GM12865 (cell line): ENCODE measurements around the gene YIPF5.

Experiments
- DNase-seq: peaks from one replicate; pipeline ENCODE4 v3.0.0; 2010; ENCODE audit warnings: low read depth
- H3K4me3 ChIP-seq: 2 replicates; pipeline ENCODE4 v1.5.1; 2011; ENCODE audit warnings: mild to moderate bottlenecking, low read depth, low read length, control low read depth
- TF ChIP-seq, protein P1 (sequence below): IDR thresholded peaks from 2 replicates; pipeline ENCODE4 v1.5.1; 2011; ENCODE audit warnings: low read length, control low read depth, low read depth, inconsistent platforms; ENCODE audit not compliant: insufficient read depth; ENCODE audit errors: missing control alignments

The YIPF5 gene

DNA sequence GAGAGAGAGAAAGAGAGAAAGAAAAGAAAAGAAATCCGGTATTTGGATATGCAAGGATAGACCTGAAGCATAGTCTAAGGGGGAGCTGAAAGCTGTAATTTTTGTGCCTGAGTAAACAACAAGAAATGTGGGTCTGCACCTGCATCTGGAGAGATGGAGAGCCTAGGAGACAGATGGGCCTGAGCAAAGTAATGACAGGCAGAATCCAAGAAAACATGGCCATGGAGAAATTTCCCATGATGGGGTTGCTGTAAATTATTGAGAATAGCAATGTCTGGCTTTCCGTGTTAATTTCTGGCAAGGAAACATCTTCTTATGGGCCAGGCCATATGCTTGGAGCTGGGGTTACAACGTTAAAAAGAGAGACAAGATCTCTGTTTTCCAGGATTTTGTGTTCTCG lies 40.2 kb downstream of the YIPF5 start:
- TF ChIP-seq, protein P1, sequence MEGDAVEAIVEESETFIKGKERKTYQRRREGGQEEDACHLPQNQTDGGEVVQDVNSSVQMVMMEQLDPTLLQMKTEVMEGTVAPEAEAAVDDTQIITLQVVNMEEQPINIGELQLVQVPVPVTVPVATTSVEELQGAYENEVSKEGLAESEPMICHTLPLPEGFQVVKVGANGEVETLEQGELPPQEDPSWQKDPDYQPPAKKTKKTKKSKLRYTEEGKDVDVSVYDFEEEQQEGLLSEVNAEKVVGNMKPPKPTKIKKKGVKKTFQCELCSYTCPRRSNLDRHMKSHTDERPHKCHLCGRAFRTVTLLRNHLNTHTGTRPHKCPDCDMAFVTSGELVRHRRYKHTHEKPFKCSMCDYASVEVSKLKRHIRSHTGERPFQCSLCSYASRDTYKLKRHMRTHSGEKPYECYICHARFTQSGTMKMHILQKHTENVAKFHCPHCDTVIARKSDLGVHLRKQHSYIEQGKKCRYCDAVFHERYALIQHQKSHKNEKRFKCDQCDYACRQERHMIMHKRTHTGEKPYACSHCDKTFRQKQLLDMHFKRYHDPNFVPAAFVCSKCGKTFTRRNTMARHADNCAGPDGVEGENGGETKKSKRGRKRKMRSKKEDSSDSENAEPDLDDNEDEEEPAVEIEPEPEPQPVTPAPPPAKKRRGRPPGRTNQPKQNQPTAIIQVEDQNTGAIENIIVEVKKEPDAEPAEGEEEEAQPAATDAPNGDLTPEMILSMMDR = no peak
- no peak for DNase-seq

DNA sequence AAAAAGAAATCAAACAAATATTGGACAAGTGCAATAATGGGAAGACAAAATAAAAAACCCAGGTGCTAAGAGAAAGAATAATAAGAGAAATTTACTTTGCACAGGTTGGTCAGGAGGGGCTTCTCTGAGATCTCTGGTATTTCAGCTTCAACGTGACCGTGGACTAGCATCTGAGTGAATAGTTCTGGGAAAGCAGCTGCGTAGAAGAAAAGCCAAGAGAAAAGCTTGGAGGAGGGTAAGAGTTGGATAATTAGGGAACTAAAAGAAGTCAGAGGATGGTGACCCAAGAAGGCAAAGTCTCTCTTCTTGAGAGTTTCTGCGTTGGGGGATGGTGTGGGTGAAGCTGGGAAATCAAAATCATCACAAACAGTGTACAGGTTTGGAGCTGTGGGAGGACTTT lies 41.6 kb downstream of the YIPF5 start:
- no peak for DNase-seq
- TF ChIP-seq, protein P1 = no peak
- H3K4me3 ChIP-seq = no peak overlapping the region

More for the DNA sequence above, 40.2 kb downstream of the YIPF5 start:
- no peak overlapping the region for H3K4me3 ChIP-seq

DNA sequence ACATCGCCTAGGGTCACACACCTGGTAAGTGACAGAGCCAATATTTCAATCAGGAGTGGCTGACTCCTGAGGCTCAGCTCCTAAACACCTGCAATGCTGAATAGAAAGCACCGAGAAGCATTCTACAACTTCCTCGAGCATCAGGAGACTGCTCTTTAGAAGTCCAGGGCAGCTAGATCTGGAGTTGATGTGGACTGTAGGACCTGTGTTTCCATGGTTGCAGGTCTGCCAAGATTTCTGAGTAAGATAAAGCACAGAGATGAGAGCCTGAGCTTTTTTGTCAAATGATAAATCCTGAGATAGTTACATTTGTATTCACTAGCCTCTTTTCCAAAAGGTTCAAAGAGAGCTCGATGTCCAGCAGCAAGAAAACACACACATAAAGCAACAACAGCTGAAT lies 43.8 kb downstream of the YIPF5 start:
- DNase-seq = no peak
- H3K4me3 ChIP-seq = no peak overlapping the region
- TF ChIP-seq, protein P1 = no peak

DNA sequence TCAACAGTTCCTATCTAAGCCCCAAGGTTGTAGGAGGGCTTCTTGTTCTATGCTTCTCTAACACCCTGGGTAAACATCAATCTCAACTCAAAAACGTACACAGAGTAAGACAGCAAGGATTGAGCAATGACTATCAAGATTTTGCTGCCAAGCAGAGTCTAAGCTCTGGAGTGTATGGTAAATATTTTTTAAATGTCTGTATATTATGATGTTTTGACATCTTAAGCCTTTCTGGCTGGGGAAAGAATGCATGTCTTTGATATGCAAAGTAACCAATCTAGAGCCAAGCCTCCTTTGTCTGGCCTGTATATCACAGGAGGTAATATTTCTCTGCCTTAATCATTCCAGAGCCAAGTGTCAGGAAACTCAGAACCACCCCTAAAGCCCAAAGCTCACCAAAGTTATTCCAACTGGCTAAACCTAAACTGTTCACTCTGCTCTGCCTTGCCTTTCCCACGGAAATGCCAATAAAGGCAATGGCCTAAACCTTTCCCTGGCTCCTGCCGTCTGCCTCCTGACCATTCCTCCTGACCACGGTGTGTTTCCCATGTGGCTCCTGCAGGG lies 45.2 kb downstream of the YIPF5 start:
- DNase-seq = no peak
- TF ChIP-seq, protein P1 = no peak
- no peak overlapping the region for H3K4me3 ChIP-seq

DNA sequence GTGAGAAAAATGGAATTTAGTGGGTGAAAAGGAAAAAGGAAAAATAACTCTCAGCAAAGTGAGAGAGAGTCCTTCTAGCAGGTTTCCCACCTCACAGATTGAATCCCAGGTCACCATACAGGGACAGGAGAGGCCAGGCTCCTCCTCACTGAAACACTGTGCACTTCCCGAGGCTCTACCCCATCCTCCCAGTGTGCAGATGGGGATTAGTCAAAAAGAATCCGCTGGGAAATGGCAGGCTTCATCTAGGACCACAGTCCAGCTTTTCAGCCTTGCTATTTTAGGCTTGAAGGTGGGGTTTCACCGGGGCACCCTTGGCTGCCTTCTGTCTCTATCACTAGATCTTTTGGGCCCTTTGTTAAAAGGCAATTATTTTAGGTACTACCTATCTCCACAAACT lies 47.8 kb downstream of the YIPF5 start:
- DNase-seq = no peak
- TF ChIP-seq, protein P1 = no peak
- no peak overlapping the region for H3K4me3 ChIP-seq

DNA sequence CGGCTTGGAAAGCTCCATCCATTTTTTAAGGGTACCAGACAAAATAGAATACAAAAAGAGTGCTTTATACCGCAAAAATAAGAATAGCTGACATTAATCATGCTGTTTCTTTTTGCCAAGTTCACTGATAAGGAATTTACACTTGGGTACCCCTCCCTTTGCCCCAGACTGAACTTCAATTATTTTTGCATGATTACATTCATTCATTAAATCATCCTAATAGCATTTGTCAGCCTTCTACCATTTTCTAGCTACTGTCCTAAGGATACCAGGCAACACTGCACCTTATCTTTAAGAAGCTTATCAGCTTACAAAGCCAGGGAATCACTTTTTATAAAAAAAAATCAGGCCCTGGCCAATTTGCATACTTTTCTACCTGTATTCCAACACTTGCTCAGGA lies 48.4 kb downstream of the YIPF5 start:
- H3K4me3 ChIP-seq = no peak overlapping the region
- DNase-seq = no peak
- TF ChIP-seq, protein P1 = no peak

DNA sequence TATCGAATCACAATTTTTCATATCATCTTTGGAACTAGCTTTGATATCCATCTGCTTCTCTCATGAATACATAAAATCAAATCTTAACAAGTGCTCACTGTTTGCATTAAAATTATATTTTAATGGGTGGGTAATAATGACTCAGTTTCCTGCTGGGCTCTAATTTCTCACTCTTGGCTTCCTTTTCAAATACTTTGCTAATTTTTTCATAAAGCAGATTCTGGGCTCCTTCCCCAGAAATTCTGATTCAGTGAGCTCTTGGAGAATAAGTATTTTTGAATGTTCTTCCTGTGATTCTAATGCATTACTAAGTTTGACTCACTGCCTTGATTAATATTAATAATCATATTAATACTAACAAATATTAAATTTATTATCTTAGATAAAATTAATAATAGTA lies 48.9 kb downstream of the YIPF5 start:
- TF ChIP-seq, protein P1 = no peak
- H3K4me3 ChIP-seq = no peak overlapping the region
- no peak for DNase-seq
